NB4 (cell line): ENCODE results near the gene SHISA4.

Experiments used
- POLR2A ChIP-seq: IDR thresholded peaks from 2 replicates; pipeline ENCODE4 v1.6.1; 2011; ENCODE audit warnings: mild to moderate bottlenecking; ENCODE audit not compliant: insufficient read length; ENCODE audit errors: extremely low read depth
- TF ChIP-seq, protein P1 (sequence below): IDR thresholded peaks from one replicate; pipeline ENCODE4 v1.5.1; 2012; ENCODE audit warnings: low read depth, low read length

DNA sequence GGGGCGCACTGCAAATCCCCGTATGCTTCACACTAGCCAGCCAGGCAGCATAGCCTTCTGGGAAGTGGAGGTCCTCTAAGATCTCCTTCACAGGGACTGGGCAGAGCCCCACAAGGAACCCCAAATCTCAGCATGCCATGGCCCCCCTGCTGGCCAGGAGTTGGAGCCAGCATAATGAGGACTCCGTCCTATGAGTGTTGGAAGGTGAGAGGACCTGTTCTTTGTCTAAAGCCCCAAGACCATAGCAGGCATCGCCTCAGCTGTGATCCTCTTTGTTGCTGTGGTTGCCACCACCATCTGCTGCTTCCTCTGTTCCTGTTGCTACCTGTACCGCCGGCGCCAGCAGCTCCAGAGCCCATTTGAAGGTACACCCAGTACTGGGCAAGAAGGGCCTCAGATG lies 1.5 kb downstream of the SHISA4 start:
- TF ChIP-seq, protein P1, sequence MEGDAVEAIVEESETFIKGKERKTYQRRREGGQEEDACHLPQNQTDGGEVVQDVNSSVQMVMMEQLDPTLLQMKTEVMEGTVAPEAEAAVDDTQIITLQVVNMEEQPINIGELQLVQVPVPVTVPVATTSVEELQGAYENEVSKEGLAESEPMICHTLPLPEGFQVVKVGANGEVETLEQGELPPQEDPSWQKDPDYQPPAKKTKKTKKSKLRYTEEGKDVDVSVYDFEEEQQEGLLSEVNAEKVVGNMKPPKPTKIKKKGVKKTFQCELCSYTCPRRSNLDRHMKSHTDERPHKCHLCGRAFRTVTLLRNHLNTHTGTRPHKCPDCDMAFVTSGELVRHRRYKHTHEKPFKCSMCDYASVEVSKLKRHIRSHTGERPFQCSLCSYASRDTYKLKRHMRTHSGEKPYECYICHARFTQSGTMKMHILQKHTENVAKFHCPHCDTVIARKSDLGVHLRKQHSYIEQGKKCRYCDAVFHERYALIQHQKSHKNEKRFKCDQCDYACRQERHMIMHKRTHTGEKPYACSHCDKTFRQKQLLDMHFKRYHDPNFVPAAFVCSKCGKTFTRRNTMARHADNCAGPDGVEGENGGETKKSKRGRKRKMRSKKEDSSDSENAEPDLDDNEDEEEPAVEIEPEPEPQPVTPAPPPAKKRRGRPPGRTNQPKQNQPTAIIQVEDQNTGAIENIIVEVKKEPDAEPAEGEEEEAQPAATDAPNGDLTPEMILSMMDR, result no peak
- TF ChIP-seq POLR2A, result no peak
